HG02870 (cell line): ENCODE results near the gene SCGB2A2.

Experiments used
- ATAC-seq: cut with Tn5 transposase; IDR thresholded peaks from one replicate; pipeline ENCODE4 v1.9.1; 2021; ENCODE audit warnings: mild to moderate bottlenecking, moderate library complexity; ENCODE audit not compliant: unreplicated experiment

The SCGB2A2 gene

GRCh38 chr11:62269654-62270278 lies at the start of gene SCGB2A2:
SCGB2A2 (plus strand) TSS chr11:62270158; CDS start chr11:62270217, 59 bp downstream.
- no peak for ATAC-seq

GRCh38 chr11:62221498-62221897 lies 48.5 kb upstream of the SCGB2A2 start:
- no peak for ATAC-seq

GRCh38 chr11:62223095-62223494 lies 46.9 kb upstream of the SCGB2A2 start:
- no peak for ATAC-seq

GRCh38 chr11:62233730-62234129 lies 36.2 kb upstream of the SCGB2A2 start:
- no peak for ATAC-seq

GRCh38 chr11:62236187-62236586 lies 33.8 kb upstream of the SCGB2A2 start:
- no peak for ATAC-seq

GRCh38 chr11:62237499-62237898 lies 32.5 kb upstream of the SCGB2A2 start:
- ATAC-seq = no peak

GRCh38 chr11:62238151-62238550 lies 31.8 kb upstream of the SCGB2A2 start:
- no peak for ATAC-seq

- no peak for ATAC-seq
Observed at GRCh38 chr11:62241095-62241494, 28.9 kb upstream of the SCGB2A2 start.

- ATAC-seq = no peak
Observed at GRCh38 chr11:62242021-62242420, 27.9 kb upstream of the SCGB2A2 start, which contains the start of gene SCGB1D2. SCGB1D2 (plus strand) TSS chr11:62242239; CDS start chr11:62242308, 69 bp downstream.

- no peak for ATAC-seq
Observed at GRCh38 chr11:62245271-62245753, 24.6 kb upstream of the SCGB2A2 start.

- no peak for ATAC-seq
Observed at GRCh38 chr11:62251698-62252097, 18.3 kb upstream of the SCGB2A2 start.

- no peak for ATAC-seq
Observed at GRCh38 chr11:62253999-62254542, 15.9 kb upstream of the SCGB2A2 start.

GRCh38 chr11:62256281-62256680 lies 13.7 kb upstream of the SCGB2A2 start:
- ATAC-seq = no peak

GRCh38 chr11:62260261-62260953 lies 9.6 kb upstream of the SCGB2A2 start:
- no peak for ATAC-seq

GRCh38 chr11:62264004-62264403 lies 6.0 kb upstream of the SCGB2A2 start:
- no peak for ATAC-seq

GRCh38 chr11:62266558-62266957 lies 3.4 kb upstream of the SCGB2A2 start:
- no peak for ATAC-seq

- no peak for ATAC-seq
Observed at GRCh38 chr11:62267050-62267449, 2.9 kb upstream of the SCGB2A2 start.

GRCh38 chr11:62267576-62267975 lies 2.4 kb upstream of the SCGB2A2 start:
- ATAC-seq = no peak

- ATAC-seq = no peak
Observed at GRCh38 chr11:62273284-62273683, 3.3 kb downstream of the SCGB2A2 start.

GRCh38 chr11:62273789-62274275 lies 3.9 kb downstream of the SCGB2A2 start:
- ATAC-seq = no peak

- ATAC-seq = no peak
Observed at GRCh38 chr11:62280452-62280851, 10.5 kb downstream of the SCGB2A2 start.

- ATAC-seq = no peak
Observed at GRCh38 chr11:62295504-62295903, 25.5 kb downstream of the SCGB2A2 start.
